AG09309 (cell line): ENCODE data around the gene KCNK13.
"Not testable (repeated sequence)": the region's sequence is repeated elsewhere in the genome, so short reads cannot be mapped to it uniquely, and the experiment has no call there.

ENCODE experiments used
- DNase-seq: peaks from one replicate; pipeline ENCODE4 v3.0.0-alpha.2; 2010; ENCODE audit warnings: low read depth
- H3K4me3 ChIP-seq: 2 replicates; pipeline ENCODE4 v1.5.1; 2011; ENCODE audit warnings: mild to moderate bottlenecking, low read depth, low read length, moderate library complexity; ENCODE audit not compliant: control insufficient read depth
- CTCF ChIP-seq: IDR thresholded peaks from 2 replicates; pipeline ENCODE4 v1.5.1; 2011; ENCODE audit warnings: mild to moderate bottlenecking, low read depth, low read length, inconsistent platforms; ENCODE audit not compliant: insufficient read depth, control insufficient read depth; ENCODE audit errors: missing control alignments

KCNK13 gene

GRCh38 chr14:90087433-90087832 is 25.6 kb downstream of the KCNK13 start:
- DNase-seq: peak; percentile 58
- TF ChIP-seq CTCF: no peak
- no peak overlapping the region for H3K4me3 ChIP-seq

- TF ChIP-seq CTCF: no peak
- H3K4me3 ChIP-seq: no peak overlapping the region
- peak; percentile 1 for DNase-seq
These were observed 26.4 kb downstream of the KCNK13 start for GRCh38 chr14:90088176-90088575.

GRCh38 chr14:90089486-90089885 is 27.7 kb downstream of the KCNK13 start:
- not testable (repeated sequence) for DNase-seq, H3K4me3 ChIP-seq

- no peak overlapping the region for H3K4me3 ChIP-seq
- TF ChIP-seq CTCF: no peak
- DNase-seq: peak; percentile 32
These were observed 29.6 kb downstream of the KCNK13 start for GRCh38 chr14:90091393-90091792.

GRCh38 chr14:90093942-90094595 is 32.3 kb downstream of the KCNK13 start:
- DNase-seq: no peak
- TF ChIP-seq CTCF: no peak
- no peak overlapping the region for H3K4me3 ChIP-seq

GRCh38 chr14:90095096-90095495 is 33.3 kb downstream of the KCNK13 start:
- no peak for DNase-seq
- no peak overlapping the region for H3K4me3 ChIP-seq
- TF ChIP-seq CTCF: no peak

- no peak for DNase-seq
- no peak for TF ChIP-seq CTCF
These were observed 34.8 kb downstream of the KCNK13 start for GRCh38 chr14:90096566-90096965.

More at GRCh38 chr14:90096566-90096965, 34.8 kb downstream of the KCNK13 start:
- no peak overlapping the region for H3K4me3 ChIP-seq
